PFSK-1 (cell line): ENCODE results near the gene MCM7.

Source experiments
- FOXP2 ChIP-seq: optimal IDR thresholded peaks from 2 replicates; pipeline ENCODE3; 2011; ENCODE audit warnings: borderline replicate concordance, control low read depth, inconsistent platforms; ENCODE audit not compliant: insufficient read depth; ENCODE audit errors: extremely low read length, extremely low read depth
- POLR2AphosphoS5 ChIP-seq: IDR thresholded peaks from 2 replicates; pipeline ENCODE4 v1.6.1; 2012; ENCODE audit warnings: low read depth, mild to moderate bottlenecking, control low read depth, low read length, moderate library complexity
- REST ChIP-seq, 2 experiments: IDR thresholded peaks; 2 replicates each; pipeline versions ENCODE4 v1.6.1 to v1.8.0; 2011 to 2012; ENCODE audit warnings: low read depth in 2 of 2, low read length in 2 of 2, control low read depth in 1 of 2, inconsistent platforms in 1 of 2, mild to moderate bottlenecking in 1 of 2, moderate library complexity in 1 of 2; ENCODE audit not compliant: insufficient read depth in 1 of 2
- SIN3A ChIP-seq: IDR thresholded peaks from 2 replicates; pipeline ENCODE4 v1.6.1; 2012; ENCODE audit warnings: mild to moderate bottlenecking, low read length, moderate library complexity, borderline replicate concordance; ENCODE audit not compliant: insufficient read depth
- TAF1 ChIP-seq: IDR thresholded peaks from 2 replicates; pipeline ENCODE4 v1.6.1; 2012; ENCODE audit warnings: low read length, control low read depth, borderline replicate concordance; ENCODE audit not compliant: insufficient read depth

- TF ChIP-seq REST (IDR thresholded peaks at IDR 0.05; ENCODE audit: insufficient read depth in 1 of 2, low read depth in 2 of 2, low read length in 2 of 2) (no peak), POLR2AphosphoS5 (no peak), TAF1 (no peak), SIN3A (no peak), FOXP2 (no peak)
Measured at GRCh38 chr7:100077205-100077604, 24.0 kb downstream of the MCM7 start.
